Ishikawa (cell line): ENCODE results near the gene ADNP2.

Experiments used
- CEBPB ChIP-seq: IDR thresholded peaks from 2 replicates; pipeline ENCODE4 v1.6.1; 2012
- CREB1 ChIP-seq: IDR thresholded peaks from 2 replicates; pipeline ENCODE4 v1.6.1; 2012; ENCODE audit warnings: low read depth
- EGR1 ChIP-seq: IDR thresholded peaks from 2 replicates; pipeline ENCODE4 v1.6.1; 2012
- EP300 ChIP-seq: IDR thresholded peaks from 2 replicates; pipeline ENCODE4 v1.6.1; 2012; ENCODE audit warnings: borderline replicate concordance
- FOXM1 ChIP-seq: IDR thresholded peaks from 2 replicates; pipeline ENCODE4 v1.6.1; 2012; ENCODE audit warnings: low read depth, borderline replicate concordance
- MAX ChIP-seq: IDR thresholded peaks from 2 replicates; pipeline ENCODE4 v1.6.1; 2012
- NFIC ChIP-seq: IDR thresholded peaks from 2 replicates; pipeline ENCODE4 v1.6.1; 2012
- RAD21 ChIP-seq: IDR thresholded peaks from 2 replicates; pipeline ENCODE4 v1.6.1; 2012; ENCODE audit warnings: low read depth
- REST ChIP-seq: IDR thresholded peaks from 2 replicates; pipeline ENCODE4 v1.6.1; 2012; ENCODE audit warnings: low read depth, mild to moderate bottlenecking
- TAF1 ChIP-seq: IDR thresholded peaks from 2 replicates; pipeline ENCODE4 v1.6.1; 2012; ENCODE audit warnings: low read depth, mild to moderate bottlenecking
- TCF12 ChIP-seq: IDR thresholded peaks from 2 replicates; pipeline ENCODE4 v1.6.1; 2012; ENCODE audit warnings: low read depth
- TEAD4 ChIP-seq: IDR thresholded peaks from 2 replicates; pipeline ENCODE4 v1.6.1; 2012
- USF1 ChIP-seq: IDR thresholded peaks from 2 replicates; pipeline ENCODE4 v1.6.1; 2012
- YY1 ChIP-seq: IDR thresholded peaks from 2 replicates; pipeline ENCODE4 v1.6.1; 2012; ENCODE audit warnings: low read depth
- ZBTB7A ChIP-seq: IDR thresholded peaks from 2 replicates; pipeline ENCODE4 v1.6.1; 2012; ENCODE audit warnings: low read depth

ADNP2 gene

GRCh38 chr18:80183273-80184050, 74.4 kb downstream of the ADNP2 start:
- TF ChIP-seq EGR1: no peak
- TF ChIP-seq YY1: no peak
- TF ChIP-seq REST: no peak
- no peak for TF ChIP-seq CREB1
- no peak for TF ChIP-seq EP300
- TF ChIP-seq CEBPB: no peak
- no peak for TF ChIP-seq NFIC
- TF ChIP-seq TCF12: no peak
- TF ChIP-seq TAF1: no peak

GRCh38 chr18:80184243-80184772, 75.2 kb downstream of the ADNP2 start:
- TF ChIP-seq YY1 (no peak), CREB1 (no peak), MAX (no peak), REST (no peak), TCF12 (no peak), ZBTB7A (no peak), FOXM1 (no peak)

GRCh38 chr18:80185545-80185944, 76.5 kb downstream of the ADNP2 start:
- TF ChIP-seq TEAD4 (no peak), CREB1 (no peak), FOXM1 (no peak), REST (no peak), RAD21 (no peak), TCF12 (no peak), EP300 (no peak), MAX (no peak), NFIC (no peak), ZBTB7A (no peak)

GRCh38 chr18:80187956-80188642, 79.0 kb downstream of the ADNP2 start:
- no peak for TF ChIP-seq MAX
- no peak for TF ChIP-seq RAD21
- no peak for TF ChIP-seq TEAD4
- TF ChIP-seq ZBTB7A: no peak
- TF ChIP-seq REST: no peak
- no peak for TF ChIP-seq TCF12
- no peak for TF ChIP-seq TAF1
- no peak for TF ChIP-seq CEBPB
- no peak for TF ChIP-seq EP300
- no peak for TF ChIP-seq FOXM1
- no peak for TF ChIP-seq USF1
- no peak for TF ChIP-seq NFIC
